WTC11 (cell line): Measurements from ENCODE around the gene GORAB.

Experiments
- ATF3 ChIP-seq: sonication (generic); formaldehyde crosslinking; conservative IDR thresholded peaks from 2 replicates; pipeline ENCODE4 v1.8.1; 2022; ENCODE audit warnings: mild to moderate bottlenecking, missing genetic modification reagents
- CTCF ChIP-seq: fragments of 200-600 bp; IDR thresholded peaks from 2 replicates; pipeline ENCODE4 v1.8.0; 2022; ENCODE audit warnings: antibody characterized with exemption
- FOXJ3 ChIP-seq: sonication (generic); formaldehyde crosslinking; IDR thresholded peaks from 2 replicates; pipeline ENCODE4 v1.9.0; 2021; ENCODE audit warnings: missing genetic modification reagents, mild to moderate bottlenecking, borderline replicate concordance
- MAX ChIP-seq: sonication (generic); formaldehyde crosslinking; IDR thresholded peaks from 2 replicates; pipeline ENCODE4 v1.8.0; 2022; ENCODE audit warnings: mild to moderate bottlenecking, missing genetic modification reagents
- MLX ChIP-seq: sonication (generic); formaldehyde crosslinking; IDR thresholded peaks from 2 replicates; pipeline ENCODE4 v1.8.1; 2023; ENCODE audit warnings: mild to moderate bottlenecking, missing genetic modification reagents, moderate library complexity
- NFYB ChIP-seq: sonication (generic); formaldehyde crosslinking; conservative IDR thresholded peaks from 2 replicates; pipeline ENCODE4 v1.8.0; 2022; ENCODE audit warnings: low read depth, missing genetic modification reagents
- NR1H2 ChIP-seq: sonication (generic); formaldehyde crosslinking; IDR thresholded peaks from 2 replicates; pipeline ENCODE4 v1.9.0; 2021; ENCODE audit warnings: mild to moderate bottlenecking, moderate library complexity, missing genetic modification reagents
- TEAD1 ChIP-seq: sonication (generic); formaldehyde crosslinking; IDR thresholded peaks from 2 replicates; pipeline ENCODE4 v1.8.0; 2022; ENCODE audit warnings: mild to moderate bottlenecking, missing genetic modification reagents
- TEAD4 ChIP-seq: sonication (generic); formaldehyde crosslinking; IDR thresholded peaks from 2 replicates; pipeline ENCODE4 v1.8.0; 2022; ENCODE audit warnings: mild to moderate bottlenecking, missing genetic modification reagents
- ZNF232 ChIP-seq: sonication (generic); formaldehyde crosslinking; IDR thresholded peaks from 2 replicates; pipeline ENCODE4 v1.8.0; 2022; ENCODE audit warnings: mild to moderate bottlenecking, missing genetic modification reagents
- ZNF263 ChIP-seq: sonication (generic); formaldehyde crosslinking; IDR thresholded peaks from 2 replicates; pipeline ENCODE4 v1.8.1; 2022; ENCODE audit warnings: low read depth, mild to moderate bottlenecking, moderate library complexity, missing genetic modification reagents

- TF ChIP-seq CTCF = no peak
- TF ChIP-seq ATF3 = no peak
- no peak for TF ChIP-seq TEAD4 (CRISPR knock-in tag)
- no peak for TF ChIP-seq ZNF232
- no peak for TF ChIP-seq FOXJ3 (CRISPR knock-in tag)
- TF ChIP-seq TEAD1 = no peak
- no peak for TF ChIP-seq ZNF263 (CRISPR knock-in tag)
- TF ChIP-seq MLX (CRISPR knock-in tag) = no peak
- no peak for TF ChIP-seq NFYB (CRISPR knock-in tag)
- no peak for TF ChIP-seq MAX (CRISPR knock-in tag)
- TF ChIP-seq NR1H2 (CRISPR knock-in tag) = no peak
These were observed 51.2 kb downstream of the GORAB start for GRCh38 chr1:170583186-170583585.
